H7 (cell line): ENCODE measurements around the gene LMF2. TPM values are rescaled to one million over a fixed set of nuclear protein-coding genes. Genes with fewer than 3 reads are reported as not detected.

Experiments used
- DNase-seq: peaks from one replicate; pipeline ENCODE4 v3.0.0; 2012
- H3K27me3 ChIP-seq: 2 replicates; pipeline ENCODE4 v1.6.0; 2011; ENCODE audit warnings: mild to moderate bottlenecking, low read length; ENCODE audit not compliant: control insufficient read depth, insufficient read depth
- H3K36me3 ChIP-seq: replicated peaks from 2 replicates; pipeline ENCODE4 v1.5.1; 2011; ENCODE audit warnings: low read length; ENCODE audit not compliant: control insufficient read depth, insufficient read depth
- H3K4me3 ChIP-seq: 2 replicates; pipeline ENCODE4 v1.5.1; 2011; ENCODE audit warnings: low read depth, mild to moderate bottlenecking, control low read depth, low read length, moderate library complexity; ENCODE audit not compliant: insufficient read depth
- total RNA-seq: library from RNA; depleted of rRNA; stranded (reverse); fragments of >200 nt; shearing (Covaris generic); gene quantifications from 2 replicates; pipeline ENCODE4 v1.2.3, GENCODE V29; 2014

Gene LMF2
- total RNA-seq, 1 experiment from 2014 or later = 28.1 TPM

DNA sequence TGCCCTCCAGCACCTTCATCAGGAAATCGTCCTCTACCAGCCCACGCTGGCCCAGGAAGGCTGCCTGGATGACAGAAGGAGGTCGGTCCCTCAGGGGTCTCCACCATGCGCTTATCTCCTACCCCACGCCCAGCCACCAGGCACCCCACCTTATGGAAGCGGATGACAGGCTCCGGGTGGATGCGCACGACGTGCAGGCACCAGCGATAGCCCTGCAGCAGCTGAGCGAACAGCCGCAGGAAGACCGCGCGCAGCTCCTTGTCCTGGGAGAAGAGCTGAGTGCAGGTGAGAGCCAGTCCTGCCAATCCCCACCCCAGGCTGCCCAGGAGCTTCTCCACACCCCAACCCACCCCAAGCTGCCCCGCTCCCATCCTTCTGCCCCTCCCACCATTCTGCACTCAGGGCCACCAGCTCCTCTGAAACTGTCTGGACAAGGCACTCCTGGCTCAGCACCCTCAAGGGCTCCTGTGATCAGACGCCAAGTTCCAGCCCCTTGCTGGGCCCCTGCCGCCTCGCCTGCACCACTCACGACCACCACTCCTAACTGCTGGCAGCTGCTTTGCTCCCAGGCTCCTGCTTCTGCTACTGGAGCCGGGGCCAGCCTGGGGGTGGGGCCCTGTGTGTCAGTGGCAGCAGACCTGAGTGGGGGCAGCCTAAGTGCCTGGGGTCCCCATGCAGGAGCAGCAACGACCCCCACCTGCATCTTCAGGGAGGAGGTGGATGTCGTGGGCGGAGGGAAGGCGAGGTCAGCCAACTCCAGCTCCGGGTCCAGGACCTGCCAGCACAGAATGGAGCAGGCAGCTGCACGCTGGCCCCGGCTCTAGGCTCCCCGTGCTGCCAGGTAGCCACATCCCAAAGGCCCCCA lies 42.2 kb downstream of the LMF2 start:
- no peak overlapping the region for H3K4me3 ChIP-seq
- DNase-seq = no peak
- peaks cover 35% of the 10 kb centered on the region for H3K36me3 ChIP-seq
- no peaks in the 10 kb centered on the region for H3K27me3 ChIP-seq

DNA sequence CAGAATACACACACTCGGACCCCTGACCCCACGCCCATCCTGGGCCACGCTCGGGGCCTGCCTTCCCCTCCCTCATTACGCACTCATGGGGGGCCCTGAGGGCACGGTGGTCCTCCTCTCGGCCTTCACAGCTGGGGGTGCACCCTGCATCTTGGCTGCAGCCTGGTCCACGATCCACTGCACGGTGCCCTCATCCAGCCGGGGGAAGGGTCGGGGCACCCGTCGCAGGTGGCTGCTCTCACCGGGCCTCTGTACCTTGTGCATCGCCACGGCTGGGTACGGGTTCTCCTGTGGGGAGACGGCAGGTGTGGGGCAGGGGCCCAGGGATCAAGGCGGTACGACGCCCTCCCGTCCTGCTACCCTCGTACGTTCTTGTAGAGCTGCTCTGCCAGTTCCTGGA lies 43.1 kb downstream of the LMF2 start:
- Histone ChIP-seq H3K36me3 (peaks cover 35% of the 10 kb centered on the region), H3K4me3 (no peak overlapping the region), H3K27me3 (no peaks in the 10 kb centered on the region)
- DNase-seq = no peak

DNA sequence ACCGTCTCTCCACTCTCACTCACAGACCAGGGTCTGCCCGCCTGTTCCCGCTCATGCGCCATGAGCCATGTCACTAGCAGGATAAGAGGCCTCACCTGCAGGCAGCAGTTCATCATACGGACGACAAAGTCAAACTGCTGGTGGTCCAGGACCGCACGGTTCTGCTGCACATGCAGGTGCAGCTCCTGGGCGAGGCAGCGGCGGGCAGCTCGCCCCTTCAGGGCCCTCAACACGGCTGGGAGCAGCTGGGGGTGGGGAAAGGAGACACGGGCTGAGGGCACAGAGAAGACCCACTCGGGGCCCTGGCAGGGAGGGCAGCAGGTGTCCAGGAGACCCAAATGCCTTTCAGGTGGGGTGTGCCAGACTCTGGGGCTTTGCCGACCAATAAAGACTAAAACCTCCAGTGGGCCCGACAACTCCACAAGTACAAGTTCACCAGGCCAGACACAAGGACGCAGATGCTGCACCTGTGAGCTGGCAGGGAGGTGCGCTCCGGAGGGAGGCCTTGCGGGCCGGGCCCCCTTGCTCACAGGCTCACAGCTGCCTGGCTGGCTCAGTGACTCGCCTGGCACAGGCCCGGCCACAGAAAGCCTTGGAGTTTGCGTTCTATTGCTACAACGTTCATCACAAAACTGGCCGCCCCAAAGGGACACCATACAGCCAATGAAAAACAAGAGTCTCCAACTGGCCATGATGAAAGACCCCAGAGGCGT lies 44.2 kb downstream of the LMF2 start:
- H3K4me3 ChIP-seq = no peak overlapping the region
- H3K27me3 ChIP-seq = no peaks in the 10 kb centered on the region
- peaks cover 39% of the 10 kb centered on the region for H3K36me3 ChIP-seq
- no peak for DNase-seq

DNA sequence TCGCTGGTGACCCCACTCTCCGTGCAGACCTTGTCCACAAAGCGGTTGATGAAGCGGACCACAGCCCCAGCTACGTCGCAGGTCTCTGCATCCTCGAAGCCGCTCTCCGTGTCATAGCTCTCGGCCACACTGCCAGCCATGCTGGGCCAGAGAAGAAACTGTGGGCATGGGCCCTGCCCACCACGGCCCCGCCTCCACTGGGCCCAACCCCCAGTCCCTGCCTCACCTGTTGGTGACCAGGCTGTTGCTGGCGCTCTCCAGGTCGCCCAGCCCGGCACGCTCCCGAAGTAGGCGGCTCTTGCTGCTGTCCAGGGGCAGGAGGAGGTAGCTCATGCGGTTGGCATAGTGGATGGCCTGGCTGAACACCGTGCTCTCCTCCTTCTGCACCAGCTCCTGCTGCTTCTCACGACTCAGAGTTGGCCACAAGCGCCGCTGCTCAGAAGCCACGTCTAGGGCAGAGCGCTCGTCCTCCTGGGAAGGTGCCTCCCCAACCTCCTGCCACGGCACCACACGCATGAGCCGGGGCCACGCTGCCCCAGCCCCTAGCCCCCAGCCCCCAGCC lies 45.4 kb downstream of the LMF2 start:
- no peak for DNase-seq
- Histone ChIP-seq H3K36me3 (peaks cover 39% of the 10 kb centered on the region), H3K4me3 (no peak overlapping the region), H3K27me3 (no peaks in the 10 kb centered on the region)

DNA sequence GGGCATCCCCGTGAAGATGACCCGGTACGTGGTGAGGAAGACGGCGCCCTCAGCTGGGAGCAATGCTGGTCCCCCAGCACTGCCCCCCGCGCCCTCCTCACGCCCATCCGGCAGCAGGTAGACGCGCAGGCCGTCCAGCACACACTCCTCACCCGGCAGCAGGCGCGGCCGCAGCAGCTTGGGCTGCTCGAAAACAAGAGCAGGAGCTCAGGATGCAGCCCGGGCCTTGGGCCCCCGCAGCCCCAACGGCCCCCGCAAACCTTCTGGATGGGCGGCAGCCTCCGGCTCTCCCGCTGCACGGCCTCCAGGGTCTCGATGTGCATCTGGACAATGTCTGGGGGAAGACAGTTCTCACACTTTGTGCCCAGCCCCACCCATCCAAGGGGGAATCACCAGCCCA lies 46.0 kb downstream of the LMF2 start:
- no peak for DNase-seq
- Histone ChIP-seq H3K4me3 (no peak overlapping the region), H3K27me3 (no peaks in the 10 kb centered on the region), H3K36me3 (peaks cover 35% of the 10 kb centered on the region)

DNA sequence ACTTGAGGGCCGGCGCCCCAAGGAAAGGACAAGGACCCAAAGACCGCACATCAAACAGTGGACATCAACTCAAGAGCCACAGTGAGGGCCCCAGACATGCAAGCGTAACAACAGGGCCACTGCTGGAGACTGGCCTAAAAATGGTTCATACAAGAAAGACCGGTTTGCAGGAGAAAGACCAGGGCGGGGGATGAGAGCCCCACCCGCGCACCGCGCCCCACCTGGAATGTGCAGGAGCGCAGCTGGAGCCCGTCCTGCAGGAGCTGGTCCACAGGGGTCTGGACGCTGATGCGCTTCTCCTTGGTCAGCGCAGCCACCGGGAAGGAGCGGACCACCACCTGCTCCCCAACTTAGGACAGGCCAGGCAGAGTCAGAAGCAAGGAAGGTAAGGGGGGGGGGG lies 46.6 kb downstream of the LMF2 start:
- Histone ChIP-seq H3K36me3 (peaks cover 34% of the 10 kb centered on the region), H3K4me3 (no peak overlapping the region), H3K27me3 (no peaks in the 10 kb centered on the region)
- no peak for DNase-seq

DNA sequence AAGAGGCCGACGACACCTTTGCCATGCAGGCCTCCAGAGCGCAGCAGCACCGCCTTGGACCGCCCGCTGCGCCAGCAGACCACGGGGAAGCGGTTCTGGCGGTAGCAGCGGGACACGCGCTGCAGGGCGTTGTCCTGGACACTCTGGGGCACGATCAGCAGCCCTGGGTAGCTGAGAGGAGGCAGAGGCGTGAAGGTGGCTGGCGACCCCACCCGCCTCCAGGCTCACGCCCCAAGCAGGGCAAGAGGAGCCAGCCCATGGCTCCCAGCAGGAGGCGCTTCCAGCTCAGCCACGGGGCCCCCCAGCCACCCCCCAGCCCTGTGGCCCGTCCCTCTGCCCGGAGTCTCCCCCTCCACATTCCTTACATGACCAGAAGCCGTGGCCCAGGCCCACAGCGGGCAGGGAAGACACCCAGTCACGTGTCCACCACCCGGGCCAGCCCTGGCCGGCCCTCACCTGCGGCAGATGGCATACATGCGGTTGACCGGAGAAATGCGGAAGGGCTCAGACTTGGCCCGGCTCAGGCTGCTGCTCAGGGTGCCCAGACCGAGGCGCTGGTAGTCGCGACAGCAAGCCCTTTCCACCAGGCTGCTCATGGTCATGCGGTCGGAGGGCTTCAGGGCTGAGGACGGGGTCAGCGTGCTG lies 47.9 kb downstream of the LMF2 start:
- Histone ChIP-seq H3K36me3 (peaks cover 27% of the 10 kb centered on the region), H3K4me3 (no peak overlapping the region), H3K27me3 (no peaks in the 10 kb centered on the region)
- DNase-seq = no peak

DNA sequence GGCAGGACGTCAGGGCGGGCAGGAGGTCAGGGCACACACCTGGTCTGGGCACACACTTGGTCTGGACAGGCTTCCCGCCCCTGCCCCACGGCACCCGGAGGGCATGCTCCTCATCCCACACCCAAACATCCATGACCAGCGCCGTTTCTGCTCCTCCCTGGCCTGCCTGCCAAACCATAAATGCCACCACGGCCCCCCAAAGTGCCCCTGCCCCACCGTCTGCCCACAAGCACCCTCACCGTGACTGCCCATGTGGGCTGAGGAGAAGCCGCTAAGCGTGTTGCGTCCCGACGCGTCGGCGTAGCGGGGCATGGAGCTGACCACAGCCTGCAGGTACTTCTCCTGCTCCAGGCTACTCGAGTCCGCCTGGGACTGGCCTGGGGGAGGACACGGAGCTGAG lies 48.5 kb downstream of the LMF2 start:
- DNase-seq = no peak
- Histone ChIP-seq H3K36me3 (peaks cover 27% of the 10 kb centered on the region), H3K27me3 (no peaks in the 10 kb centered on the region), H3K4me3 (no peak overlapping the region)

DNA sequence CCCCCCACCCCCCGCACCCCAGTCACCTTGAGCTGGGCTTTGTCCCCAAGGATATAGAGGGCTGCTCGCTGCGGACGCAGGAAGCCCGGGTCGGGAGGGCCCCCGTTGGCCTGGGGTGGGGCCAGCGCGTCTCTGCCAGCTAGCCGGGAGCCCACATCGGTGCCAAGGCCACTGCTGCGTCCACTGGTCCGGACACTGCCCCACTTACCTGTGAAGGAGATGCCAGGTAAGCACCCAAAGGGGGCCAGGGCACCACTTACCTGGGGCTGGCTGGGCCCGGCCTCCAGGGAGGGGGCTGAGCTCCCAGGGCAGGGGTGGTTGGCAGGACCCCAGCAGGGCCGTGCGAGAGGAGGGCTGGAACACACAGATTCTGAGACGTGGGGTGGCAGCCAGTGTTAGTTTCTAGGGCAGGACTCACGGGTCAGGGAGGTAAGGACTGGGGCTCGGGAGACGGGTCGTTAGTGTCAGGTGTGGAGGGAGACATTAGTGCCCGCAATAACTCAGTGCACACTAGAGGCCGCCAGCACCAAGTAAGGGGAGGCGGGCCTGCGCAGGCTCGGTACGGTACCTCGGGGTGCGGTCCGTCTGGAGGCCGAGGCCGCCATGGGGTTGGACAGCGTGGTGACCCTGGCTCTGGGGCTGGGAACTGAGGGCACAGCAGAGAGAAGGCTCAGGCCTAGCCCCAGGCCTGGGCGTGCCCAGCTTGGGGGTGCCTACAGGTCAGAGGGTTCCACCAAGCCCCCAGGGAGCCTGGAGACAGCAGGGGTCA lies 50.9 kb downstream of the LMF2 start:
- no peaks in the 10 kb centered on the region for H3K27me3 ChIP-seq
- no peak overlapping the region for H3K4me3 ChIP-seq
- peak; percentile 95 for DNase-seq
- peaks cover 20% of the 10 kb centered on the region for H3K36me3 ChIP-seq

DNA sequence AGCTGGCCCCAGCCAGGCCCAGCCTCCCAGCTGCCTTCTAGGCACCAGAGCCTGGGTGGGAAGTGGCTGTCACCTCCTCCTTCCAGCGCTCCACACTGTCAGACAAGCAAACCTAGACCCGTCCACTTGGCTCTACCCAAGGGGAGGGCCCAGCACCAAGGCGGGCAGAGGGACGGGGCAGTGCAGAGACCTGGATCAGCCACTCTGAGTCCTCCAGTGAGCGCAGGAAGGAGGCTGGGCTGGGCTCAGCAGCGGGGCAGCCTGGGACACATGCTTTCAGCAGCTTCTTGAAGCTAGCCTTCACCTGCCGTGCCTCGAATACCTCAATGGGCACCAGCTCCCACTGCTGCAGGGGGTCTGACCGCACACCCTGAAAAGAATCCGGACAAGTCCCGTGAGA lies 51.5 kb downstream of the LMF2 start:
- H3K4me3 ChIP-seq = no peak overlapping the region
- H3K36me3 ChIP-seq = peaks cover 20% of the 10 kb centered on the region
- no peaks in the 10 kb centered on the region for H3K27me3 ChIP-seq
- DNase-seq = no peak

DNA sequence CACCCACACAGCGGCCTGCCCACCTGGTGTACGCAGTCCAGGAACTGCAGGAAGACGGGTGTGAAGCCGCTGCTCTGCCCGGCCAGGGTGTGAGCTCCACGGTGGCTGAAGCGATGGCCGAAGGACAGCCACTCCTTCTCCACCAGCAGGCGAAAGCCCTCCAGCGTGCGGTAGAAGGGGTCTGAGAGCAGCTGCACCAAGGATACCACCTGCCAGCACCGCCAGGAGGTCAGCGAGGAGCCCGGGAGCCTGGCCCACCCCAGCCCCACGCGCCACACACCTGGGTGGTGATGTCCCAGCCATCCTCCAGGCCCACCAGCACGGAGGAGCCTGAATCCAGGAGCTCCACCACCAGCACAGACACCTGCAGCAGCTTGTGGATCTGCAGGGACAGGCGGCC lies 52.3 kb downstream of the LMF2 start:
- H3K27me3 ChIP-seq = no peaks in the 10 kb centered on the region
- no peak for DNase-seq
- H3K4me3 ChIP-seq = no peak overlapping the region
- H3K36me3 ChIP-seq = peaks cover 15% of the 10 kb centered on the region

DNA sequence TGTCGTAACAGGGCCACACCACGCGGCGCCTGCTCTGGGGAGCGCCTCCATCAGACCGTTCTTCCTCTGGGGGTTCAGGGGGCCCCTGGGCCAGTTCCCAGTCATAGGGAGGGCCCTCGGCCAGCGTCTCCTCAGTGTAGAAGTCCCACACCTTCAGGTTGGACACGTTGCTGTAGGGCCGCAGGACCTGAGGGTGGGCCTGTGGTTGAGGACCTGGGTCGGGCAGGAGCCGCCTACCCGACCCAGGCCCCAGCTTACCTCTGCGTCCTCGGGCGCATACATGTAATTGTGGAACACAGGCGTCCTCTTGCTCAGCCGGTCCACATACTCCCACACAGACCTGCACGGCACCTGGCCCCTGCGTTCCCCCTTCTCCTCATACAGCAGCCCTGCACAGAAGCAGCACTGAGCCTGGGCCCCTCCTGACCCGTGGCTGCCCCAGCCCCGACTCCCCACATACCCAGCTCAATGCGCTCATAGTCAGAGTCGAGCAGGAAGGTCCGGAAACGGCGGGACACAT lies 52.9 kb downstream of the LMF2 start:
- Histone ChIP-seq H3K4me3 (no peak overlapping the region), H3K36me3 (peaks cover 15% of the 10 kb centered on the region), H3K27me3 (no peaks in the 10 kb centered on the region)
- no peak for DNase-seq
